Endothelial cell of umbilical vein (primary cell): ENCODE data around the gene ANGEL1. TPM values are rescaled to one million over a fixed set of nuclear protein-coding genes. Genes with fewer than 3 reads are reported as not detected.

Source experiments
- BruUV-seq: library from RNA; stranded (reverse); fragments of 400-500 nt; replicated peaks from 2 replicates; lab custom pipeline; 2021; lab: Mats Ljungman, UMichigan
- CTCF ChIA-PET: fragments of 300-600, 350-600 bp; sonication (Branson Sonifier 250); formaldehyde crosslinking; loops from one replicate; lab custom pipeline; 2021; ENCODE audit warnings: antibody characterized with exemption, inconsistent platforms; lab: Charles Lee
- POLR2A ChIA-PET: fragments of 300-600, 350-600 bp; sonication (Branson Sonifier 250); formaldehyde crosslinking; loops from one replicate; lab custom pipeline; 2021; ENCODE audit warnings: antibody characterized with exemption, inconsistent platforms; lab: Charles Lee
- DNase-seq: peaks from one replicate; pipeline ENCODE4 v3.0.0-alpha.2; 2011; ENCODE audit warnings: low read depth, low spot score
- FAIRE-seq: peaks from 2 replicates; lab custom pipeline; 2011; peaks lifted over from hg19 to GRCh38; lab: Jason Lieb, UNC
- H2AFZ ChIP-seq: 2 replicates; pipeline ENCODE4 v1.6.0; 2012; ENCODE audit warnings: low read depth, low read length, control low read depth, inconsistent platforms
- H3K27ac ChIP-seq: 2 replicates; pipeline ENCODE4 v1.5.1; 2011; ENCODE audit warnings: low read depth, mild to moderate bottlenecking, control low read depth, low read length, moderate library complexity; ENCODE audit not compliant: insufficient read depth
- H3K27me3 ChIP-seq, 2 experiments: 2 replicates each; pipeline versions ENCODE4 v1.6.0 to v1.6.1; 2011; ENCODE audit warnings: low read length in 2 of 2, mixed read lengths in 1 of 2; ENCODE audit not compliant: control insufficient read depth in 2 of 2, insufficient read depth in 2 of 2
- H3K36me3 ChIP-seq, 2 experiments: 2 replicates in 1 of 2; 3 replicates in 1 of 2; pipeline ENCODE4 v1.5.1; 2011; ENCODE audit warnings: low read length in 2 of 2, mild to moderate bottlenecking in 1 of 2, moderate library complexity in 1 of 2; ENCODE audit not compliant: control insufficient read depth in 2 of 2, insufficient read depth in 2 of 2; ENCODE audit errors: extremely low read depth in 1 of 2
- H3K4me1 ChIP-seq: 3 replicates; pipeline ENCODE4 v1.5.1; 2011; ENCODE audit warnings: mild to moderate bottlenecking, low read length; ENCODE audit not compliant: control insufficient read depth, insufficient read depth; ENCODE audit errors: extremely low read depth
- H3K4me2 ChIP-seq: 2 replicates; pipeline ENCODE4 v1.6.1; 2011; ENCODE audit warnings: low read length, control low read depth, mixed read lengths; ENCODE audit not compliant: insufficient read depth
- H3K4me3 ChIP-seq, 3 experiments: fragments of 200-600 bp in 1 of 3; sonication (generic), shearing (Covaris generic) in 1 of 3; replicated peaks in 1 of 3; 2 replicates each; pipeline ENCODE4 v1.5.1; 2011 to 2016; ENCODE audit warnings: control low read depth in 3 of 3, low read length in 3 of 3, mild to moderate bottlenecking in 2 of 3, inconsistent platforms in 1 of 3, low read depth in 1 of 3, moderate library complexity in 1 of 3; ENCODE audit not compliant: insufficient read depth in 1 of 3
- H3K79me2 ChIP-seq: 2 replicates; pipeline ENCODE4 v1.6.0; 2012; ENCODE audit warnings: low read length, inconsistent platforms; ENCODE audit not compliant: control insufficient read depth, insufficient read depth
- H3K9ac ChIP-seq: replicated peaks from 2 replicates; pipeline ENCODE3; 2011; ENCODE audit warnings: low read length, control low read depth; ENCODE audit not compliant: insufficient read depth; ENCODE audit errors: extremely low read depth
- H3K9me1 ChIP-seq: replicated peaks from 3 replicates; pipeline ENCODE4 v1.6.0; 2011; ENCODE audit warnings: mild to moderate bottlenecking, low read length; ENCODE audit not compliant: control insufficient read depth, insufficient read depth; ENCODE audit errors: extremely low read depth
- H3K9me3 ChIP-seq: replicated peaks from 2 replicates; pipeline ENCODE4 v1.5.1; 2012; ENCODE audit warnings: low read length, inconsistent platforms; ENCODE audit not compliant: control insufficient read depth, insufficient read depth
- H4K20me1 ChIP-seq: replicated peaks from 2 replicates; pipeline ENCODE3; 2011; ENCODE audit warnings: mild to moderate bottlenecking, low read length; ENCODE audit not compliant: control insufficient read depth, insufficient read depth; ENCODE audit errors: extremely low read depth
- CTCF ChIP-seq, 2 donors: IDR thresholded peaks; 1 replicate in 1 of 2; 2 replicates in 1 of 2; pipeline ENCODE4 v1.5.1; 2011; ENCODE audit warnings: low read length in 2 of 2, mild to moderate bottlenecking in 2 of 2, moderate library complexity in 2 of 2, control low read depth in 1 of 2, inconsistent platforms in 1 of 2, low read depth in 1 of 2; ENCODE audit not compliant: insufficient read depth in 1 of 2; ENCODE audit errors: extremely low read depth in 1 of 2
- EZH2 ChIP-seq: IDR thresholded peaks from 2 replicates; pipeline ENCODE4 v1.6.1; 2012; ENCODE audit warnings: borderline replicate concordance, low read depth, mild to moderate bottlenecking, moderate library complexity, low read length, inconsistent platforms; ENCODE audit not compliant: severe bottlenecking
- FOS ChIP-seq: IDR thresholded peaks from 2 replicates; pipeline ENCODE4 v1.6.1; 2011; ENCODE audit warnings: mild to moderate bottlenecking, low read length, moderate library complexity, borderline replicate concordance; ENCODE audit not compliant: insufficient read depth
- GATA2 ChIP-seq: IDR thresholded peaks from 2 replicates; pipeline ENCODE4 v1.7.0; 2011; ENCODE audit warnings: low read depth, mild to moderate bottlenecking, moderate library complexity, mixed read lengths, low read length; ENCODE audit not compliant: insufficient read length, insufficient read depth
- JUN ChIP-seq: IDR thresholded peaks from 2 replicates; pipeline ENCODE4 v1.6.1; 2011; ENCODE audit warnings: borderline replicate concordance, low read depth; ENCODE audit not compliant: insufficient read length, insufficient read depth
- MAX ChIP-seq: IDR thresholded peaks from 2 replicates; pipeline ENCODE4 v1.6.1; 2011; ENCODE audit not compliant: insufficient read depth, insufficient read length
- MYC ChIP-seq: IDR thresholded peaks from one replicate; pipeline ENCODE4 v1.6.1; 2011; ENCODE audit warnings: mild to moderate bottlenecking, low read depth, low read length
- POLR2A ChIP-seq: IDR thresholded peaks from 2 replicates; pipeline ENCODE4 v1.6.1; 2012; ENCODE audit warnings: low read depth, mild to moderate bottlenecking, control low read depth, low read length
- POLR2AphosphoS5 ChIP-seq: IDR thresholded peaks from 2 replicates; pipeline ENCODE4 v1.6.1; 2012; ENCODE audit warnings: low read depth, mild to moderate bottlenecking, control low read depth, low read length, moderate library complexity; ENCODE audit not compliant: insufficient read depth
- dilution Hi-C: fragments of 300-500 bp; cut with MboI; formaldehyde crosslinking; loops from one replicate; pipeline ENCODE4 v1.15.0; 2019; ENCODE audit warnings: low sequenced_read_pairs; ENCODE audit not compliant: extremely low pct_ligation_motif_present
- intact Hi-C: fragments of 100-400 bp; cut with micrococcal nuclease; formaldehyde crosslinking; loops from one replicate; pipeline ENCODE4 v1.10.0; 2022
- polyA plus RNA-seq, 4 experiments: library from polyadenylated mRNA; depleted of rRNA in 3 of 4; stranded (reverse) in 3 of 4; unstranded in 1 of 4; fragments of >200 nt; gene quantifications; 2 replicates each; pipeline versions ENCODE4 v1.2.1 to v1.2.3, GENCODE V29; 2011 to 2012; ENCODE audit warnings: missing spikeins in 1 of 4
- total RNA-seq: library from RNA; stranded (reverse); gene quantifications from 2 replicates; pipeline ENCODE4 v1.2.3, GENCODE V29; 2021

Gene ANGEL1
- total and polyA plus RNA-seq, 2 donors (not counting 3 experiments of a cell fraction or from before 2014, with no cell fraction given), result 14.8 to 22.0 TPM

GRCh38 chr14:76856769-76857168, 44.1 kb upstream of the ANGEL1 start:
- no peak overlapping the region for H3K4me3 ChIP-seq
- no peak overlapping the region for H3K9ac ChIP-seq
- H3K9me3 ChIP-seq, result no peaks in the 10 kb centered on the region
- H4K20me1 ChIP-seq, result no peaks in the 10 kb centered on the region
- no TSS peak for BruUV-seq
- no peak overlapping the region for H3K4me2 ChIP-seq
- H3K4me1 ChIP-seq, result no peaks in the 10 kb centered on the region
- H3K27me3 ChIP-seq, result peaks cover 5 to 7% of the 10 kb centered on the region in 2 experiments
- POLR2A ChIA-PET, result no interaction called here
- H3K79me2 ChIP-seq, result no peaks in the 10 kb centered on the region
- intact Hi-C loops, result no loop called here
- no peak for TF ChIP-seq EZH2
- TF ChIP-seq GATA2, result no peak
- TF ChIP-seq CTCF (IDR thresholded peaks at IDR 0.05; ENCODE audit: extremely low read depth in 1 of 2, insufficient read depth in 1 of 2, low read depth in 1 of 2, low read length in 2 of 2), result no peak
- no peak for TF ChIP-seq FOS
- no peaks in the 10 kb centered on the region for H3K36me3 ChIP-seq
- CTCF ChIA-PET, result interaction anchor here (1.7 kb wide), 1 partner anchor 16 kb away, joined by 3 read pairs; no protein-coding TSS in a partner anchor
- no peak for FAIRE-seq
- no peaks in the 10 kb centered on the region for H3K9me1 ChIP-seq
- DNase-seq, result no peak
- dilution Hi-C loops, result no loop called here
- H3K27ac ChIP-seq, result no peak overlapping the region
- no peak overlapping the region for H2AFZ ChIP-seq

- Histone ChIP-seq H3K79me2 (no peaks in the 10 kb centered on the region), H3K4me2 (no peak overlapping the region), H3K27me3 (peaks cover 5% of the 10 kb centered on the region in 2 experiments), H3K36me3 (no peaks in the 10 kb centered on the region), H3K4me3 (no peak overlapping the region), H2AFZ (no peak overlapping the region), H4K20me1 (no peaks in the 10 kb centered on the region), H3K4me1 (no peaks in the 10 kb centered on the region), H3K9me1 (no peaks in the 10 kb centered on the region), H3K9ac (no peak overlapping the region), H3K27ac (no peak overlapping the region), H3K9me3 (no peaks in the 10 kb centered on the region)
- dilution Hi-C loops, result no loop called here
- FAIRE-seq (no peak), DNase-seq (no peak)
- ChIA-PET CTCF (interaction anchor here (0.8 kb wide), 1 partner anchor 44 kb away, joined by 3 read pairs; no protein-coding TSS in a partner anchor), POLR2A (no interaction called here)
- intact Hi-C loops, result no loop called here
- no peak for TF ChIP-seq MYC
- no peak for TF ChIP-seq POLR2AphosphoS5
- TF ChIP-seq POLR2A, result no peak
- TF ChIP-seq EZH2, result no peak
- no peak for TF ChIP-seq CTCF (IDR thresholded peaks at IDR 0.05; ENCODE audit: extremely low read depth in 1 of 2, insufficient read depth in 1 of 2, low read depth in 1 of 2, low read length in 2 of 2)
- no peak for TF ChIP-seq GATA2
- TF ChIP-seq FOS, result no peak
- no peak for TF ChIP-seq MAX
- no peak for TF ChIP-seq JUN
- BruUV-seq, result no TSS peak
Observed at GRCh38 chr14:76855066-76855465, 42.4 kb upstream of the ANGEL1 start.
